ENCODE results near the gene CLCN4. TPM values are rescaled to one million over a fixed set of nuclear protein-coding genes. Genes with fewer than 3 reads are reported as not detected.

Gene CLCN4
- total RNA-seq, 1 experiment from 2014 or later, result 6.9 TPM

- Histone ChIP-seq H3K4me1 (ENCODE audit: insufficient read depth, low read length) (no peaks in the 10 kb centered on the region), H4K91ac (ENCODE audit: insufficient read length, low read depth, low read length) (no peak overlapping the region), H3K14ac (ENCODE audit: insufficient read depth, low read length) (no peak overlapping the region), H2BK15ac (ENCODE audit: low read depth, low read length) (no peak overlapping the region), H3K27ac (ENCODE audit: insufficient read length, low read depth, low read length) (no peak overlapping the region), H3K23me2 (ENCODE audit: insufficient read length, low read depth, low read length, poor library complexity, severe bottlenecking) (no peaks in the 10 kb centered on the region), H3K79me2 (ENCODE audit: insufficient read depth, low read length) (no peaks in the 10 kb centered on the region), H3K79me1 (ENCODE audit: insufficient read depth, low read depth, low read length, poor library complexity, severe bottlenecking) (no peaks in the 10 kb centered on the region), H4K8ac (replicated peaks; ENCODE audit: insufficient read length, low read depth, low read length) (no peak overlapping the region), H3K18ac (ENCODE audit: insufficient read length, low read depth, low read length) (no peak overlapping the region), H3K23ac (ENCODE audit: insufficient read length, low read depth, low read length) (no peak overlapping the region), H3K9me3 (ENCODE audit: control insufficient read depth, low read depth, low read length) (no peaks in the 10 kb centered on the region), H3K9ac (ENCODE audit: extremely low read depth, insufficient read length, low read length) (no peak overlapping the region), H3K56ac (ENCODE audit: insufficient read length, low read depth, low read length) (no peak overlapping the region), H2BK12ac (ENCODE audit: insufficient read length, low read depth, low read length) (no peak overlapping the region), H3K4me2 (ENCODE audit: insufficient read depth, insufficient read length, low read length) (no peak overlapping the region), H4K5ac (ENCODE audit: insufficient read length, low read depth, low read length) (no peak overlapping the region), H2AFZ (ENCODE audit: low read length) (no peak overlapping the region), H3K27me3 (ENCODE audit: insufficient read depth, low read length) (no peaks in the 10 kb centered on the region), H4K20me1 (ENCODE audit: control insufficient read depth, insufficient read depth, insufficient read length) (no peaks in the 10 kb centered on the region), H2BK20ac (ENCODE audit: low read depth, low read length, poor library complexity, severe bottlenecking) (no peak overlapping the region), H2BK5ac (ENCODE audit: insufficient read length, low read length) (no peak overlapping the region), H2BK120ac (ENCODE audit: low read depth, low read length, poor library complexity, severe bottlenecking) (no peak overlapping the region), H3K4ac (ENCODE audit: low read depth, low read length) (no peak overlapping the region), H2AK5ac (ENCODE audit: insufficient read length, low read length) (no peak overlapping the region), H3T11ph (ENCODE audit: low read length) (no peak overlapping the region)
- no peak for DNase-seq
- no CpG with 5 or more reads among the region's 12 CpGs for WGBS (ENCODE audit: extremely low coverage, insufficient read length, low lambda C conversion rate)
- no peak overlapping the region for H3K4me3 Mint-ChIP-seq
- H3K27ac Mint-ChIP-seq, result no peak overlapping the region
- no peaks in the 10 kb centered on the region for H3K4me1 Mint-ChIP-seq
- TF ChIP-seq CTCF (conservative IDR thresholded peaks at IDR 0.05), result no peak
- H3K27me3 Mint-ChIP-seq (ENCODE audit: low read depth), result no peaks in the 10 kb centered on the region
- H3K9me3 Mint-ChIP-seq, result peaks cover 51 to 85% of the 10 kb centered on the region in 2 experiments
- peaks cover 26 to 61% (median 57%) of the 10 kb centered on the region in 3 experiments for H3K36me3 Mint-ChIP-seq (ENCODE audit: insufficient read depth in 1 of 3, low read depth in 3 of 3)
Measured at GRCh38 chrX:10143071-10143983, 13.4 kb upstream of the CLCN4 start.
